Measurements from ENCODE around the gene SLC47A2.

GRCh38 chr17:19720631-19721426 is 4.4 kb upstream of the SLC47A2 start:
- TF ChIP-seq, protein P1, sequence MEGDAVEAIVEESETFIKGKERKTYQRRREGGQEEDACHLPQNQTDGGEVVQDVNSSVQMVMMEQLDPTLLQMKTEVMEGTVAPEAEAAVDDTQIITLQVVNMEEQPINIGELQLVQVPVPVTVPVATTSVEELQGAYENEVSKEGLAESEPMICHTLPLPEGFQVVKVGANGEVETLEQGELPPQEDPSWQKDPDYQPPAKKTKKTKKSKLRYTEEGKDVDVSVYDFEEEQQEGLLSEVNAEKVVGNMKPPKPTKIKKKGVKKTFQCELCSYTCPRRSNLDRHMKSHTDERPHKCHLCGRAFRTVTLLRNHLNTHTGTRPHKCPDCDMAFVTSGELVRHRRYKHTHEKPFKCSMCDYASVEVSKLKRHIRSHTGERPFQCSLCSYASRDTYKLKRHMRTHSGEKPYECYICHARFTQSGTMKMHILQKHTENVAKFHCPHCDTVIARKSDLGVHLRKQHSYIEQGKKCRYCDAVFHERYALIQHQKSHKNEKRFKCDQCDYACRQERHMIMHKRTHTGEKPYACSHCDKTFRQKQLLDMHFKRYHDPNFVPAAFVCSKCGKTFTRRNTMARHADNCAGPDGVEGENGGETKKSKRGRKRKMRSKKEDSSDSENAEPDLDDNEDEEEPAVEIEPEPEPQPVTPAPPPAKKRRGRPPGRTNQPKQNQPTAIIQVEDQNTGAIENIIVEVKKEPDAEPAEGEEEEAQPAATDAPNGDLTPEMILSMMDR (IDR thresholded peaks at IDR 0.05), result no peak
- TF ChIP-seq POLR2AphosphoS5 (IDR thresholded peaks at IDR 0.05; ENCODE audit: low read depth, low read length), result no peak
